ENCODE data around the gene EFNA5.

EFNA5 gene

DNA sequence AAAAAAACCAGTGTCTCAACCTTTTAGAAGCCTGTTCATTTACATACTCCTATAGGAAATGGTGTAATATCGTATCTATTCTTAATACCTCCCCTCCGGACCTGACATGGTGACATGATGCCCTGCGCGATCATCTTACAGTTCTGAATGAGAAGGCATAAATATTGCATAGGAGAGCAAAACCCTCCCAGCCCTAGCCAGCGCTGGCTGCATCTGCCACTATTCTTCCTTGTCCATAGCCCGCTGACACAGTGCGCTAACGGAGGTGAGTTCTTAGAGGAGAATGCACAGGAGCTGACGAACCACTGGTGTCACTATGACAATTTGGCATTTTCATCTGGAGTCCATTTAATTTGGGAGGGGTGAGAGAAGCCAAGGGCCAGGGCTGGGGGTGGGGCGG, 290.1 kb downstream of the EFNA5 start:
- TF ChIP-seq, protein P1, sequence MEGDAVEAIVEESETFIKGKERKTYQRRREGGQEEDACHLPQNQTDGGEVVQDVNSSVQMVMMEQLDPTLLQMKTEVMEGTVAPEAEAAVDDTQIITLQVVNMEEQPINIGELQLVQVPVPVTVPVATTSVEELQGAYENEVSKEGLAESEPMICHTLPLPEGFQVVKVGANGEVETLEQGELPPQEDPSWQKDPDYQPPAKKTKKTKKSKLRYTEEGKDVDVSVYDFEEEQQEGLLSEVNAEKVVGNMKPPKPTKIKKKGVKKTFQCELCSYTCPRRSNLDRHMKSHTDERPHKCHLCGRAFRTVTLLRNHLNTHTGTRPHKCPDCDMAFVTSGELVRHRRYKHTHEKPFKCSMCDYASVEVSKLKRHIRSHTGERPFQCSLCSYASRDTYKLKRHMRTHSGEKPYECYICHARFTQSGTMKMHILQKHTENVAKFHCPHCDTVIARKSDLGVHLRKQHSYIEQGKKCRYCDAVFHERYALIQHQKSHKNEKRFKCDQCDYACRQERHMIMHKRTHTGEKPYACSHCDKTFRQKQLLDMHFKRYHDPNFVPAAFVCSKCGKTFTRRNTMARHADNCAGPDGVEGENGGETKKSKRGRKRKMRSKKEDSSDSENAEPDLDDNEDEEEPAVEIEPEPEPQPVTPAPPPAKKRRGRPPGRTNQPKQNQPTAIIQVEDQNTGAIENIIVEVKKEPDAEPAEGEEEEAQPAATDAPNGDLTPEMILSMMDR (IDR thresholded peaks at IDR 0.05; ENCODE audit: borderline replicate concordance, insufficient read depth, low read depth, low read length): no peak
- H3K4me3 ChIP-seq (ENCODE audit: low read depth, low read length): no peak overlapping the region

DNA sequence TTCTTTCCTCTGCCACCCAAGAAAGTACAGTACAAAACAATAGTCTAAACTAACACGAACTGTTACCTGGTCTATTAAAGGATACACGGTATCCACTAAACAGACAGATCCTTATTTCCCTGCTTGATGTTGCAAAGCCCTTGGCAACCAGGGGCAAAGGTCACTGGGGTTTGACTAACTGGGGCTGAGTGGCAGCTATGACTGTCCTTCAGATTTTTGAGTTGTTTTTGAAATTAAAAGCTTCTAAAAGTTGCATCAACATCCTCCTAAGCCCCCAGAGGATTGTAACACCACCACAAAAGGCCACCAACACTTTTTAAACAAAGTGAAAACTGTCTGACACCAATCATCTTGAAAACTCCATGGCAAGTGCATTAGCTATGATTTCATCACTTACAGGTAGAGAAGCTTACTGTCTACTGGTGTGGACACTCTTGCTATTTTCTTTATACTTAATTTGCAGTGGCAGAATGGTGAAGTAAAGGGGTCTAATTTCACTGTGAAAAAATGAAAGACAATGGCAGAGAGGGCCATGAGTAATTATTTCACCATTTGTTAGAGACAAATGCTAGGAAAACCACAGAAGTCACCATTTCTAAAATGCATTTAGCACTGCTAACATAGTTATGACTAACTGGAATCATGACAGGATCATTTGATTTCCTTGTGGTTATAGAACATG, 292.4 kb downstream of the EFNA5 start:
- TF ChIP-seq, protein P1 (IDR thresholded peaks at IDR 0.05; ENCODE audit: borderline replicate concordance, insufficient read depth, low read depth, low read length): no peak
- no peak overlapping the region for H3K4me3 ChIP-seq (ENCODE audit: low read depth, low read length)

DNA sequence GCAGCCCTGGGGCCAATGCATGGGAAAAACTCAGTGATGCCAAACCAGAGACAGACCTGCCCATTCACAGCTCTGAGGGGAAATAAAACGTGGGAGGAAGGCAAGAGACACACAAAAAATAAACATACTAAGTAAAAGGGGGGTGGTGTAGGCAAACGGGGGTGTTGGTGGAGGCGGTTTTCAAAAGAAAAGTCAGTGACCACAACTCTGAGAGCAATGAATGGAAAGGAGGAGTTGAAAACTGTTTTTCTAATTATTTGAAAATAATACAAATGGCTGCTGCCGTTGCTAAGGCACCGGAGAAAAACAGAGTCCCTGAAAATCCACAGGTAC, 293.5 kb downstream of the EFNA5 start:
- no peak overlapping the region for H3K4me3 ChIP-seq (ENCODE audit: low read depth, low read length)
- TF ChIP-seq, protein P1 (IDR thresholded peaks at IDR 0.05; ENCODE audit: borderline replicate concordance, insufficient read depth, low read depth, low read length): no peak

DNA sequence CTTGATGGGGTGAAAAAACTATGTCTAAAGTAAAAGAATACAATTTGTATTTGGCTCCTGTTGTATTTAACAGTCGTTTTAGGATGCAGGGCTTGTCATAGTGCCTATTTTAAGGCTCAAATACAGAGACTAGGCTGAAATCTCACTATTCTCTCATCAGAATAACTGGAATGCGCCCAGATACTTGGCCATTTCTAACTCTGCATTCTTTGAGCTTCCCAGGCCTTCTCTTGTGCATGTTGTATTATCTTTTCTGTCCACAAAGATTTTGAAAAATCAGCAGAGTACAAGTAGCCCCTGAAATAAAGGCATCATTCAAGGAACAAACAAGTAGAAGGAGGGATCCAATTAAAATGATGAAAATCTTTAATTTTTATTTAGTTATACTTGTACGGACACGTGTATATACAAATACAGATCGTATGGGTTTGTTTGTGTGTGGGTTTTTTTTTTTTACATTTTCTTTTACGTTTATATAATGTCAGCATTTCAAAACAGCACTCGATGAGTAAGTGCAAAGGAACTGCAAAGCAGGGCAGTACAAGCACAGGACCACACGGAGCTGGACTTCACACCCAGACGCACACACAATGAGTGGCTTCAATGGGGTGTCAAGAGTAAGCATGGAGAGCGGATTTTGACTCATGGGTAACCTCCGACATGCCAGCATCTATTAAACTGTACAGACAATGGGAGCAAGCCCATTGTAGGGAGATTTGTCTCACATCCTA, 294.0 kb downstream of the EFNA5 start:
- H3K4me3 ChIP-seq (ENCODE audit: low read depth, low read length): no peak overlapping the region
- TF ChIP-seq, protein P1 (IDR thresholded peaks at IDR 0.05; ENCODE audit: borderline replicate concordance, insufficient read depth, low read depth, low read length): no peak

DNA sequence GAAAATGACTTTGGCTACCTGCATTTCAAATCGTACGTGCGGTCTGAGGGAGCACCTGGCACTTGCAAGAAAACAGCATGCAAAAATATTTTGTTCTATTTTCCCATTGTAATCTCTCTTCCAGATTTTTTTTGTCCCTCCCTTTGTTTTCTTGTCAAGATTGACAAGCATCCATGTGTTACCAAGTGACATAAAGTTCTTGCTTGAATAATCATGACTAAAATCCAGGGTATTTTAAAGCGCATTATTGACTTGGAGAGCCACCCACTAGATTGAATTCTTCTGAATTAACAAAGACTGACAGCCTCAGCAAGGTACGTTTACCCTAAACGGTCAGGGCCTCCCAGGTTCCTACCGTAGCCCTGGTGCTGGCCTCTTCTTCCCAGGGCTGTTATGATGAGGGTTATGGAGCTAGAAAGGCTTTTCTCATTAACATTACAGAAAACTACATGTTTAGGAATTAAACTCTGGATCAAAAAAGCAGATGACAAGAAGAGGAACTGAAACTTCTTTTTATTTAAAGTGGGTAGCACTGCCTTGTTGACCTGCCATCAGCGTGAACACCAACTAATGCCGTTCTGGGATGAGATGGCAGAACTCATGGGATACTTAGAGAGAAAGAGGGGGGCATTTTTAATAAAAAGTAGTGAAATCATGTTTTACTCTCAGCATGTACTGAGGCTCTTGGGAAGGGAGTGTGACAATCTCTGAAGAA, 297.0 kb downstream of the EFNA5 start:
- TF ChIP-seq, protein P1 (IDR thresholded peaks at IDR 0.05; ENCODE audit: borderline replicate concordance, insufficient read depth, low read depth, low read length): no peak
- no peak overlapping the region for H3K4me3 ChIP-seq (ENCODE audit: low read depth, low read length)

DNA sequence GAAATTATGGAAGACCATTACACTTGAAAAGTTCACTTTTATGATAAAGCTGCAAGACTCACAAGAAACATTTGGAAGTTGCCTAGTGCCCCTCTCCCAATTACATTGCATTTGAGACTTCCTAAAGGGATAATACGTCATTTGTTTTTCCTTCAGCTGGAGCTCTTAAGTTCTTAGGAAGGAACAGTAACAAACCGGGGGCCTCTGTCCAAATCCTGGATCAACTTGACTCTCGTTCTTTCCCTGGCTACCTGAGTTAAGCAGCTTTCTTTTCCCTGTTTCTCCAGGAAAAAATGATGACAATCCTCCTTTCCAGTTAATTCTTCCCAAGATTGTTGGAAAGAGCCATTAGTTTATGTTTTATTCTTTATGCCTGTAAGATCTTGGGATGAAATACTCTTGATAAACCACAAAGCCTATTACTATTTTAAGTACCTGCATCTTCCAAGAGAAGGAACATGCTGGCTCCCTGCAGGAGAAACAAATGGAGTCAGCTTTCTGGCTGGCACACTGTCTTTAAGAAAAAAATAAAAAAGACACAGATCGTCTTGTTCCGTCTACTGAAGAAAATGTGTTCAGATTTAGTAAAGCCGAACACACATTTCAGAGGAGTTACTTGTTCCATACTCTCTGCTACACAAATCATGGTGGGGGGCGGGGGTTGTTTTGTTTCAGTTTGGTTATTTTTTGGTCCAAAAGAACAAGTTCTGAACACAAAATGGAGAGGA, 297.9 kb downstream of the EFNA5 start:
- no peak overlapping the region for H3K4me3 ChIP-seq (ENCODE audit: low read depth, low read length)
- TF ChIP-seq, protein P1 (IDR thresholded peaks at IDR 0.05; ENCODE audit: borderline replicate concordance, insufficient read depth, low read depth, low read length): no peak
